ENCODE measurements around the gene TARDBP.

GRCh38 chr1:11062965-11063401 is 50.5 kb downstream of the TARDBP start:
- TF ChIP-seq CTCF (IDR thresholded peaks at IDR 0.05) (no peak), REST (IDR thresholded peaks at IDR 0.05; ENCODE audit: insufficient read depth in 1 of 2, low read depth in 2 of 2, low read length in 1 of 2) (no peak), SIN3A (IDR thresholded peaks at IDR 0.05; ENCODE audit: borderline replicate concordance, insufficient read depth, low read depth, low read length) (no peak)

Data from Panc1 (cell line).